ENCODE data around the gene CENPP. TPM values are rescaled to one million over a fixed set of nuclear protein-coding genes. Genes with fewer than 3 reads are reported as not detected.

CENPP gene
- total RNA-seq, 1 donor from 2014 or later = 5.7 TPM

- Mint-ChIP-seq H3K27ac (ENCODE audit: unreplicated experiment) (no peak overlapping the region), H3K9me3 (ENCODE audit: unreplicated experiment) (peaks cover 2% of the 10 kb centered on the region), H3K4me3 (ENCODE audit: unreplicated experiment) (no peak overlapping the region), H3K36me3 (ENCODE audit: unreplicated experiment) (peaks cover 6% of the 10 kb centered on the region), H3K27me3 (ENCODE audit: unreplicated experiment) (peaks cover 9% of the 10 kb centered on the region), H3K4me1 (ENCODE audit: low read depth, unreplicated experiment) (peaks cover under 1% of the 10 kb centered on the region)
- DNase-seq = no peak
- no peak for TF ChIP-seq CTCF (IDR thresholded peaks at IDR 0.05; ENCODE audit: partially characterized antibody, unreplicated experiment)
These were observed 328.9 kb downstream of the CENPP start for GRCh38 chr9:92654481-92655301.

GRCh38 chr9:92655366-92655765 is 329.6 kb downstream of the CENPP start:
- Mint-ChIP-seq H3K27ac (ENCODE audit: unreplicated experiment) (no peak overlapping the region), H3K9me3 (ENCODE audit: unreplicated experiment) (peaks cover 2% of the 10 kb centered on the region), H3K4me3 (ENCODE audit: unreplicated experiment) (no peak overlapping the region), H3K36me3 (ENCODE audit: unreplicated experiment) (peaks cover 6% of the 10 kb centered on the region), H3K27me3 (ENCODE audit: unreplicated experiment) (peaks cover 9% of the 10 kb centered on the region), H3K4me1 (ENCODE audit: low read depth, unreplicated experiment) (peaks cover 4% of the 10 kb centered on the region)
- TF ChIP-seq CTCF (IDR thresholded peaks at IDR 0.05; ENCODE audit: partially characterized antibody, unreplicated experiment) = no peak
- no peak for DNase-seq

- TF ChIP-seq CTCF (IDR thresholded peaks at IDR 0.05; ENCODE audit: partially characterized antibody, unreplicated experiment) = no peak
- Mint-ChIP-seq H3K9me3 (ENCODE audit: unreplicated experiment) (peaks cover 2% of the 10 kb centered on the region), H3K27ac (ENCODE audit: unreplicated experiment) (no peak overlapping the region), H3K4me3 (ENCODE audit: unreplicated experiment) (no peak overlapping the region), H3K4me1 (ENCODE audit: low read depth, unreplicated experiment) (peaks cover 4% of the 10 kb centered on the region), H3K27me3 (ENCODE audit: unreplicated experiment) (peaks cover 7% of the 10 kb centered on the region), H3K36me3 (ENCODE audit: unreplicated experiment) (peaks cover 6% of the 10 kb centered on the region)
- DNase-seq = no peak
These were observed 330.3 kb downstream of the CENPP start for GRCh38 chr9:92655896-92656536.

GRCh38 chr9:92656537-92656925 is 330.8 kb downstream of the CENPP start:
- Mint-ChIP-seq H3K36me3 (ENCODE audit: unreplicated experiment) (peaks cover 6% of the 10 kb centered on the region), H3K4me1 (ENCODE audit: low read depth, unreplicated experiment) (peaks cover 4% of the 10 kb centered on the region), H3K4me3 (ENCODE audit: unreplicated experiment) (no peak overlapping the region), H3K9me3 (ENCODE audit: unreplicated experiment) (peaks cover 3% of the 10 kb centered on the region), H3K27me3 (ENCODE audit: unreplicated experiment) (peaks cover 6% of the 10 kb centered on the region), H3K27ac (ENCODE audit: unreplicated experiment) (no peak overlapping the region)
- TF ChIP-seq CTCF (IDR thresholded peaks at IDR 0.05; ENCODE audit: partially characterized antibody, unreplicated experiment) = no peak
- DNase-seq = no peak
